ENCODE measurements around the gene FNDC1.

Gene FNDC1

DNA sequence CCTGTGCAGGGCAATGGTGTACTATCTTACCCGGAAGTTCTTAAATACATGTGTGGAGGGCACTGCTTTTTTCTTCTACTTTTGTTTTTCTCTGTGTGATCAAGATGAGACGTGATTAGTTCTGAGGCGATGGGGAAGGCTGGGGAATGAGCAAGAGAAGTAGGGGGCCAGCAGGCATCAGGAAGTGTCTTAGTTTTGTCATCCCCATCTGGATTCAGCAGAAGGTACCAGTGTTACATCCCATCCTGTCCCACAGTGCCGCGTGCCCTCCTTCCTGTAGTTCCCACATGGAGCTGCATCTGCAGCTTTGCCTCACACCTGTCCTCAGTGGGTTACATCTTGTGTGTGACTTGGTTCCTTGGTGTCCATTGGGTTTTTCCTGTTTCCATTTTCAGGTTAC, 86.9 kb downstream of the FNDC1 start:
- no peak overlapping the region for H3K4me3 ChIP-seq (ENCODE audit: low read length)
- DNase-seq (ENCODE audit: low read depth): no peak
- no peak for TF ChIP-seq CTCF (IDR thresholded peaks at IDR 0.05; ENCODE audit: insufficient read depth, low read depth, low read length, missing control alignments)

DNA sequence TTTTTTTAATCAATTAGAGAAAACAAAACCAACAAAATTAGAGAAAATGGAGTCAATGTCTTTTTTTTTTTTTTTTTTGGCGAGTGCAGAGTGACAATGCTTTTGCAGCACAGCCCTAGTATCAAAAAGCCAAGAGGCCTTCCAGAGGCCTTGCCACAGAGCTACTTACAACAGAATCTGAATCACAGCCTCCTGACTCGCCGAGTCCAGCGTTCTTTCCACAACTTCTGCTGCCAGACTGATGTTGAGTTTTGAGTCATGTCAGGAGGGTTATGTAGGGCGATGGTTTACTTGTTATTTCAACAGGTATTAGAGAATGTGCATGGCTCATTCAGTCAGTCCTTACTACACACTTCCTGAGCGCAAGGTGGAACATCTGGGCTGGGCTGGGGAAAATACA, 88.6 kb downstream of the FNDC1 start:
- DNase-seq (ENCODE audit: low read depth): peak; percentile 51
- no peak overlapping the region for H3K4me3 ChIP-seq (ENCODE audit: low read length)
- no peak for TF ChIP-seq CTCF (IDR thresholded peaks at IDR 0.05; ENCODE audit: insufficient read depth, low read depth, low read length, missing control alignments)

DNA sequence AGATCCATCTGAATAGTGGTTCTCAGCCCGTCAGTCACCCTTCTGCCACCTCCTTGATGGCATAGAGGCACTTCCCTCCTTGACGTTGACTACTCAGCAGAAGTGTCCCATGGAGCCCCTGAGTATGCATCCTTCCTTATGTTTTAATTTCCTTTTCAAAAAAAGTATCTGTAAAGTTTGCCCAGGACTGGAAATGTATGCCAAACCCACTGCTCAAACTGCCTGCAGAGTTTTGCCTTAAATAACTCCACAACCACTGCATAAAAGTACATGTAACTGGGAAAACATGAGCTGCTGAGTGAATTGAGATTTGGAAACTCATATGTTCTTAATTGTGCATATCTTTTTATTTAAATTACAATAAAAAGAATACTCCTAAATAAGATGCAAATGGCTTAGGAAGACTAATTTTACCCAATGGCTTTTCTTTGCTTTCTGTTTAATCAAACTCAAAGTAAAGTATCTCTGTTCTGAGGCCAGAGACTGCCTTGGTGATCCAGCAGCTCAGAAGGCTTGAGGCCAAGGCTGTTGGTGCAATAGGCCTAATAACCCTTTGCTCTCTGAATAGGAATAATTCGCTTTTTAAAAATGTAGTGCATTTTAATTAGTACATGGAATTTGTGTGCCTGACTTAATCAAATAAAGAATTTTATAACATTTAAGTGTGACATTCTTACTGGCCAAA, 90.4 kb downstream of the FNDC1 start:
- no peak for TF ChIP-seq CTCF (IDR thresholded peaks at IDR 0.05; ENCODE audit: insufficient read depth, low read depth, low read length, missing control alignments)
- no peak for DNase-seq (ENCODE audit: low read depth)
- H3K4me3 ChIP-seq (ENCODE audit: low read length): no peak overlapping the region

- no peak for TF ChIP-seq CTCF (IDR thresholded peaks at IDR 0.05; ENCODE audit: insufficient read depth, low read depth, low read length, missing control alignments)
- no peak for DNase-seq (ENCODE audit: low read depth)
- H3K4me3 ChIP-seq (ENCODE audit: low read length): no peak overlapping the region
Observed at GRCh38 chr6:159260208-159260607, 91.0 kb downstream of the FNDC1 start.

DNA sequence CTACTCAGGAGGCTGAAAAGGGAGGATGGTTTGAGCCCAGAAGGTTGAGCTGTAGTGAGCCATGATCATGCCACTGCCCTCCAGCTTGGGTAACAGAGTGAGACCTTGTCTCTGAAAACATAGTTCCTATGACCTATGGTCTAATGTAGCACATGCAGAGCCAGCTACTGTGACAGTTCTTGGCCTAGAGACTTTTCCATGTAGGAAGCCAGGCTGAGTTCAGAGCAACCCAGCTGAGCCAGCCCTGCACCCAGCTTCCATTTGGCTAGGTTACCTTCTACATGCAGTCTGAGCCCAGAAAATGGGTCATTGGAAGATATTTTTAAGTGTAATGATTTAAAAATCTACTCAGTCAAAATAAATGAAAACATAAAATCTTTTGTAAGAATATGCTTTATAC, 92.8 kb downstream of the FNDC1 start:
- DNase-seq (ENCODE audit: low read depth): no peak
- no peak for TF ChIP-seq CTCF (IDR thresholded peaks at IDR 0.05; ENCODE audit: insufficient read depth, low read depth, low read length, missing control alignments)

GRCh38 chr6:159262586-159262985, 93.4 kb downstream of the FNDC1 start:
- H3K4me3 ChIP-seq (ENCODE audit: low read length): no peak overlapping the region
- TF ChIP-seq CTCF (IDR thresholded peaks at IDR 0.05; ENCODE audit: insufficient read depth, low read depth, low read length, missing control alignments): no peak

More for the DNA sequence above, 92.8 kb downstream of the FNDC1 start:
- no peak overlapping the region for H3K4me3 ChIP-seq (ENCODE audit: low read length)

DNA sequence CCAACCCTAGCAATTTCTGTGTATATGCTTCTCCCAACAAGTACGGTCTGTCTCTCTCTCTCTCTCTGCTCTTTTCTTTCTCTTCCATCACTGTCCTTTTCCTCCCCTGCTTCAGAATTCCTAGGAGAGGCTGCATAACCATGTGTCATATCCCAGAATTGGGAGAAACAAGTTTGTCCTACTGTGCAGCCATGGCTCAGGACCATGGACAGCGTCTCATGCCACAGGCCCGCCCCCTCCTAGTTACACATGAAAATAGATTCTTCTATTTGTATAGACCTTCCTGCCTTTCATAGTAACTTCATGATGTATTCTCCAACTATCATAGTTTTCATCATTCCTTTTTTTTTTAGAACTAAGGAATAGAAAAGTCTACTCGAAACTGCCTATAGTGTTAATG, 98.0 kb downstream of the FNDC1 start:
- no peak for TF ChIP-seq CTCF (IDR thresholded peaks at IDR 0.05; ENCODE audit: insufficient read depth, low read depth, low read length, missing control alignments)
- H3K4me3 ChIP-seq (ENCODE audit: low read length): no peak overlapping the region
- peak; percentile 32 for DNase-seq (ENCODE audit: low read depth)

More at GRCh38 chr6:159262586-159262985, 93.4 kb downstream of the FNDC1 start:
- no peak for DNase-seq (ENCODE audit: low read depth)
